MV-4-11 (cell line): ENCODE measurements around the gene FBXO21.

Experiments used
- DNase-seq: peaks from one replicate; lab custom pipeline; 2025; lab: John Stamatoyannopoulos, UW

Gene FBXO21

DNA sequence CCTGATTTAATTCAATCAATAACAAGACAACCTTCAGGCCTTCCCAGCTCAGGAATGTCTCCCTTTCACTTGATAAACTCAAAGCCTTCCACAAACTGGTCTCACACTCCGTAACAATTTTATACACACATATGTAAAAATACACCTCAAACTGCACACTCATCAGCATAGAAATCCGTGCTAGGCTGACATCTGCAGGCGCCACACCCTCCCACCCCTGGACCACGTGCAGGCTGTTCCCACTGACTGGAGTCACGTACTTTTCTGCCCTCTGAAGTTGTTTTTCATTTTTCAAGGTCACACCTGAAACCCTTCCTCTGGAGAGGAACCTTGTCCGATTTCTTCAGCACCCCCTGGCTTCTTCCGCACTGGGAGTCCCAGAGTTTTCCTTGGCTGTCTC, 27.6 kb downstream of the FBXO21 start:
- DNase-seq = no peak

DNA sequence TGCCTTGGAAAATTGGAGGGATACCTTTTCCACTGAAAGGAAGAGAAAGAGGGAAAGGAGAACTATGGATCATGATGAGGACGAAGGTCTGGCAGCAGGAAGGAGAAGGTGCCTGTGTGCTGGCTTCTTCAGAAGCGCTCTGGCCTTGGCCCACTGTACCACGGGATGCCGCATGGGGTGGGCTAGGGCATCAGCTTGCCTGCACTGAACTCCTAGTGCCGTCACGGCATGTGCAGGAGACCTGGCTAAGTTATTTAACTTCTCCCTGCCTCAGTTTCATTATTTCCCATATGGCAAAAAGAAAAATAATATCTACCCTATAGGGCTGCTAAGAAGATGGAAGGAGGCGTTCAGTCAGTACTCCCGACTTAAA, 28.1 kb downstream of the FBXO21 start:
- no peak for DNase-seq

DNA sequence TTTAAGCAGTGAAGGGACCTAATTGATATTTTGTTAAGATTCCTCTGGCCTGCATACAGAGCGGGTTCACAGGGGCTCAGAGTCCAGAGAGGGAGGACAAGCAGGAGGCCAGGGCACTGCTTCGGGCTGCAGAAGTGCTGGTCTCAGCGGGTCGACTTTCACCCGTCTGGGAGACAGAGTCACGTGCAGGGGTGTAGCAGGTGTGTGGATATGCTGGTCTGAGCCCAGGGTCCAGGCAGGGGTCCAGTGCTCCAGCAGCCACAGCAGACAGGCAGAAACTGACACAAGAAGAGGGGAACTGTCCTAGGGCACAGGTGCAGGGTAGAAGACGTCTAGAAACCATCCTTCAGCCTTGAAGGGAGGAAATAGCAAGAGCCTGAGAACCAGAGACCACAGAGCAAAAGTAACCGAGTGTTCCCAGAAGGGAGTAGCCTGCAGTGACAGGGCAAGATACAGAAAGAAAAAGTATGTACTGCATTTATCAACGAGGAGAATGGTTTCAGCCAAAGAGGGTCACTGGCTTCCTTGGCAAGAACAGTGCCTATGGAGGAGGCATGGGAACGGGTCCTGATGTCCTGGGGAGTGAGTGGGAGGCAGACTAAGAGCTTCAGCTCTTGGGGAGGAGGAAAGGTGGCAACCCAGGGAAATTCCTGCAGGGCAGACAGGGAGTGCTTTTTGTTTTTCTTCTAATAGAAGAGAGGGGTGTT, 28.7 kb downstream of the FBXO21 start:
- no peak for DNase-seq

DNA sequence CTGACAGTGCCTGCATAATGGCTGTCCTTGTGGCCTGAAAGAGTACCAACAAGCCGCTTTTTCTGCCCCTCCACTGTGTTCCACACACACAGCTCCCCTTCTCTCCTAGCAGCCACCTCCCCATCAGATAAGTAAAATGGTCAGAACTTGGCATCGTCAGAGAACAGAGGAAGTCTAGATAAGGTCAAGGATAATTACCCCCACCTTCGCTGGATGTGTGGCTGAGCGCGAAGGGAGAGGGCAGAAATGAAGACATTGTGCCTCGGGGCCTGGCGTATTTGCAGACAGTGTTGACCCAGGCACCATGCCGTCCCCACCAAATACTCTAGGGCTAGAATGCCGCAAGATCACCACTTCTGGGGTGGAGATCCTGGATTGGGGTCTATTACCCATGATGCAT, 30.6 kb downstream of the FBXO21 start:
- DNase-seq = no peak

DNA sequence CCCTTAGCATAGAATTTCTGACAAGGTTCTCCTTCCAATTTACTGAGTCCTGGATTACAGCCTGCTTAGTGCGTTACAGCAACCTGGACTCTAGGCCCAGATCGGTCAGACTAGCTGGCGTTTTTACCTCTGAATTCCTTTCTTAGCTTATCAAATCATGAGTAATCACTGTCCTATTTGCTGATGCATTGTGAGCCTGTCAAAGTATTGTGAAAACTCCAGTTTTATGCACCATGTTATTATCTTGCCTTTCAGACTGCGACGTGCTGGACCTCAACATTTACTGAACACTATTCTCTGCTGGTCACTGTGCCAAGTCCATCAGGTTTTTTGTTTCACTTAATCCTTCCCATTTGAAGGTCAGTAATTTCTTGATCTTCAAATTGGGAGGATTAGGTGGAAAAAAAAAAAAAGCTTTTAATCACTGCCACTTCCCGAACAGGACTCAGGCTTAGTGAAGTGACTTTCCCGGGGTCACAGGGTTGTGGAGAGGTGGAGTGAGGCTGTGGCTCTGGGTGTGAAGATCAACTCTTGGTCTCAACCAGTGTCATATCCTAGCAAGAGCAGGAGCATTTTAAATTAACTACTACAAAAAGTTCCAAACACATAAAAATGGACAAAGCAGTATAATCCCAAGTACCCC, 31.2 kb downstream of the FBXO21 start:
- no peak for DNase-seq

DNA sequence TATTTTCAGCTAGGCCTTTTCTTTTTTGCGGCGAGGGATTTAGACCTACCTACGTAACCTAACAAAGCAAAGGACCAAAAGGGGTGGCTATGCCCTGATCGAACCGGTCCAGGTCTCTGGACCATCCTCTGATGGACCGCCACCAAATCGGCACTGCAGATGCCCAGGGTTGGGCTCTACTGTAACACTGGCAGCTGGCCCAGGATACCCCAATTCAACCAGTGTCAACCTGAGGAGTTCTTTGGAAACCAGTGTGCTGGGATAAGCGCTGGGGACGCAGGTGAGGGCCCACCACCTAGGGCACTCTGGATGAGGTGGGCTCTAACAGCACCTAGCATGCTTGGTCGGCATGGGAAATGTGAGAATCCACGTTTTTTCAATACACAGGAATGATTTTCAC, 32.2 kb downstream of the FBXO21 start:
- no peak for DNase-seq

DNA sequence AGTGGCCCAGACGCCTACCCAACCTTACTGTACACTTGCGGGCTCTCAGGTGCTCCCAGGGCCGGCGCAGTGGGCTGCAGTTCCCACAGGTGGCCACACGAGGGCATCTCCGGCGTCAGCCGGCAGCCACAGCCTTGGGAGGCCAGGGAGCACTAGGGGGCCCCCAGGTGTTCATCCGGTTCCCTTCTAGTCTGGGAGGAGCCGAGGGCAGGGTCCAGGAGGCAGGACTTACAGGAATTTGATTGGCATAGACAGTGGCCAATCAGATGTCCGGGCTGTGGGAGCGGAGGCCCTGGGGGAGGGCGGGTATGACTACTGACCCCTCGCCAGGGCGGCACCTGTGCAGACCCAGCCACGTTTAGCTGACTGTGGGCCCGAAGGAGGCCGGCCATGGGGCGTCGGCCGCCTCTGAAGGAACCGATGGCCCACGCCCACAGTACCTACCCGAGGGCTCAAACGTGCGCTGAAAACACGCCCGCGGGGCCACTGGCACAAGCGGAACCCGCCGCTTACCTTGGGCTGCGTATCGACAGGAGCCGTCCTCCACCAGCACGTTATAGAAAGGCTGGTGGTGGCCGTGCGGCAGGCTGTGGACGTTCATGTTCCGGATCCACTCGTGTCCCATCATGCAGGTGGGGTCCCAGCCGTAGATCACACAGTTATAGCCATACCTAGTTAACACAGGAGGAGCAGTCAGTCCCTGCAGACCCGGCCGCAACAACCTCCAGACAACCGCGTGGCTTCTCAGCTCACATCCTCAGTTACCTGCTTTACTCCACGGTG, 34.8 kb downstream of the FBXO21 start:
- DNase-seq = no peak

DNA sequence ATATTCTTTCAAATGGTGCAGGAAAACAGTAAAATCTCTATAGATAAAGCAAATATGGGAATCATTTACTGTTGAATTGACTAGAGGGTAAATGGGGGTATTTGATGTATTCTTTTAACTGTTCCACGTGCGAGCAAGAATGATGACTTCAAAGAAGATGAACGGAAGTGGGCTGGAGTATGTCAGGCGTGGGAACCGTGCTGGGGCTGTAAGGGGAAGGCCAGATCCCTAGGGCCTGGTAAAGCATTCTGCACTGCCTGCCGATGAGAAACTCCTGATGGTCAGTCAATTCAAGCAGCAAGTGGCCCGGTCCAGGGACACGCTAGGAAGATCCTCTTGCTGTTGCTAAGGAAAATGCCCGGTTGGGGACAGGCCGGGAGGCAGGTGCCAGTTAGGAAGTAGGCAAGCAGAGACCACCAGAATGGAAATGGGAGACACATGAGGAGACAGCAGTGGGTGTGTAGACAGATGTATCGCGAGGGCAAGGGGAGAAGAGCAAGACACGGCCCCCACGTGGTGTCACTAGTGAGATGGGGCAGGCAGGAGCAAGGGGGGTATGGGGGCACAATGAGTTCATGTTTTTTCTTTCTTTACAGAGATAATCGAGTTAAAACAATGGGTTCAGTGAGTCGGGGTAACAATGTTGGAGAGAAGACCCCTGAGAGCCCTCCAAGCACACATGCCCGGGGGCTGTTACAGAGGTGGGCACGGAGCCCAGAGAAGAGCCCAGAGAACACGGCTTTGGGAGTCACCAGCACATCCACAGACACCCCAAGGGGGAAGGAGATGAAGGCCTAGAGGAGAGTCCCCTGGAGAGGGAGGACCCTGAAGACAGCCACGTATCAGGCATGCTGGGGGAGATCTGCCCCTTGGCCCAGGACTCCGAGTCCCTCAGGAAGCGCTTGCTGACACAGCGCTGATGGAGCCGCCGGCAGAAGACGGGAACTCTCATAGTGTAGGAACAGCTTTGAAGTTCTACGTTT, 37.2 kb downstream of the FBXO21 start:
- no peak for DNase-seq

DNA sequence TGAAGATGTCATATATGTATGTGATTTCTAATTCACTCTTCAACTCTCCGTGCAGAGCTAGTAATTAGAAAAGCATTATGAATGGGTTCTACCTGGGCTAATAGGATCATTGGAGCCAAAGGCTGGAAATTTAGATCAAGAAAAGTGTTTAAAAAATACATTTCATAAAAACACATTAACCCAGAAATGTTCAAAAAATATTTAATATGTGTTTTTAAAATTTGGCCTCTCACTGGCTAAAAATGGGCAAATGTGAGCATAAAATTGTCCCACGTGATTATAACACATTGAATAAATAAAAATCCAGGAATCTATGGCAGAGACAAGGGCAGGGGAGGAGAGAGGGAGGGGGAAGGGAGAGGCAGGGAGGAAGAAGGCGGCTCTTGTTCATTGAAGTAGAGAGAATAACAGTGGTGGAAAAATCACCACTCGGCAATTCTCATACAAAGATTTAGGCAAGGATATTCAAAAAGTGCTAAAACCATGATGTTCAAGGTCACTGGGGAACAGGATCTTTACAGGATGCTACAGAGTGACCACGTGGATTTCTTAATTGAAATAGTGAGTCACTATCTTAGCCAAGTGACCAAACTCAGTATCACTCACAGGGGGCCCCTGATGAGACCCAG, 38.8 kb downstream of the FBXO21 start:
- DNase-seq = no peak

DNA sequence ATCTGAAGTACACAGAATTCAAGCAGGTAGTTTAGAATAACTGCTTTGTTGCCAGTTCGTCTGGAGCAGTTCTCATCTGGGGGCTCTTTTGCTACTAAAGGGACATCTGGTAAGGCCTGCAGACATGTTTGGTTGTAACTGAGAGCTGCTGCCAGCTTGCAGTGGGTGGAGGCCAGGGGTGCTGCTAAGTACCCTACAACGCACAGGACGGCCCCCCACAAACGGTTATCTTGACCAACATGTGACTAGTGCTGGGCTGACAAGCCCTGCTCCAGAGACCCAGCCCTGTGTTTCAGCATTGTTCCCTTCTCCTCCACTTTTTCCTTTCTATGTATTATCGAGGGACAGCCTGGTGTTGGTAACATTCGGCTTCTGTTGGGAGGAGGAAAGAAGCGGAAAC, 40.8 kb downstream of the FBXO21 start:
- no peak for DNase-seq

DNA sequence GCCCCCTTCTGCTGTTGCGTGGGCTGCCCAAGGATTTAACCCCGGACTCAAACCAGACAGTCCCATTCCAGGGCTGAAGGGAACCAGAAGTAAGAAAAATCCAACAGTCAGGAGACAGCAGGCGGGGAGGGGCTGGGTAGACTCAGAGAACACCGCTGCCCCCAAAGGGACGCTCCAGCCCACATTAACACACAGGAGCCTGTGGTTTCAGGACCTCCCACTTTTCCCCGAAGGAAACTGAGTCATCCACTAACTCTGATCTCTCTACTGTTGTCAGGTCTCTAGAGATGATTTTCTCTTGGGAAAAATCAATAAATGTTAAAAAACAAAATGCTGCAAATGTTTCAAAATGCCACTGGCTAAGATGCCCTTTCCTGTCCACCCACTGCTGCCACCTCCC, 41.6 kb downstream of the FBXO21 start:
- no peak for DNase-seq

DNA sequence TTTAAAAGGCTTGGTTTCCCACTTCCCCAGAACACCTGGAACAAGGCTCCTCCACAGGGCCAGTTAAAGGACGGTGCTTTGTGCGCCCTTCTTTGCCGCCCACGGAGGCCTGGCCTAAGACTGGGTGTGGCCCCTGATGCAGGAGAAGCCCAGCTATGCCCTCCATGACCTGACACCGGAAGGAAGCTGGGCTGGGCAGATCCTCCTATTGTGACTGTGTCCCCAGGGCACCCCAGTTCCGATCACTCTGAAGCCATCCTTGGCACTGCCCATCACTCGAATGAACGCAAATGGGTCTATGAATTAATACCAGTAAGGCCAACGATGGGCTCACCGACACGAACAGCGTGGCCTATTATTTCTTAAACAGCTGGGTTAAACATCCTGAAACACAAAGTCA, 42.6 kb downstream of the FBXO21 start:
- DNase-seq = no peak

DNA sequence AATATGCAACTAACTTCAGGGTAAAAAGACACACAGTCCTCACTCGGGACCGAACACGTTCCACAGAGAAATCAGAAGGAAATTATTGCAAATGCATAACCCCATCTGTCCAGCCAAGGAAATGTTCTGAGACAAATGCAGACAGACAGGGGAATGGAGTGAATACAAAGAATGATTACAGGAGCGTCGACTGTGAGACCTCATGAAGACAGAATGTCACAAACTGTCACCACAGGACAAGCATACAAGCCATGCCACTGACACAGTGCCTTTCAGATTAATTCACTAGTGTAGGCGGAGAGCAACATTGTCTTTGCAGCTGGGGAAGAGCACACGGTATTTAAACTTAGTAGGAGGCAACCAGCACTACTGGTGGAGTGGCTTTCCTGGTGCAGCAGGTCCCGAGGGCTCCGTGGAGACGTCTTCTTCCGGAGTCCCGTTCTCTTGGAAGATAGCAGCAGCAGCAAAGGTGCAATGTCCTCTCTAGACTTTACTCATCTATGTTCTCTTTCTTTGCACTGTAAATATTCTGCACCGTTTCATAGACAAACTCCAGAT, 44.6 kb downstream of the FBXO21 start:
- DNase-seq = no peak

DNA sequence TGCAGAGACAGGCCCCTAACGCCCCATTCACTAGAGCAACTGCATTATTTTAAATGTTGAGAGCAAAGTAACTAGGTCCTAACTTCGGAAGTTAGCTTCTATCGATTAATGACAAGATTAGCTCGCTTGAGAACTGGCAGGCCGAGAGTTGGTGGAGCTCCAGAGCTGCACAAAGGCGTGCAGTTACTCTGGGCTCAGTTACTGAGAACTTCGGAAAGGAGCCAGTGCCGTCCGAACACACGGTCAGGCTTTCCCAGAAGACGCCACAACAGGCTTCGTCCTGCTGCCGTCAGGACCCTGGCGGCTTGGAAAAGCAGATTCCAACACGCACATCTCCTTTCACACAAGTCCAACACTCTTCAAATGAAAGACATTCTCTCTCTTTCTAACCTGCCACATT, 45.7 kb downstream of the FBXO21 start:
- DNase-seq = no peak

DNA sequence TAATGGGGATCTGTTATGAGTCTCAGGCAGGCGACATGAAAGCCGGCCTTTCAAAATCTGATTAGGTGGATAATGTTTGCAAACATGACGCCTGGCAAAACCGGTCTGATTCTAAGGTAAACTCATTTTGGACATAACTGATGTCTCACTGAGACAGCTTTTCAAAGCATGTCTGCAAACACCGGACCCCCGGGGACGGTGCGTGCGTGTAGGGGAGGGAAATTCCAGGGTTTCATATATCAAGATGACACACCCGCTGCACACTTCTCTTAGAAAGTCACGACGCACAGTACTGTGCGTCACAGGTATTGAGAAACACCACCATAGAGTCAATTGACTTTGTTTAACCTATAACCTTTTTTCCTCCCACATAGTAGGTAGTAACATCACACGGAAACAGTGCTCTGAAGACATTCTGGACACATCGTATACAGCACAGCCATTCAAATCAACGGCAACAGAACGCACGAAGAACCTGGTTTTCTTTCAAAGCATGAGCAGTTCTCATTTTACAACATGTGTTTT, 47.2 kb downstream of the FBXO21 start:
- no peak for DNase-seq

DNA sequence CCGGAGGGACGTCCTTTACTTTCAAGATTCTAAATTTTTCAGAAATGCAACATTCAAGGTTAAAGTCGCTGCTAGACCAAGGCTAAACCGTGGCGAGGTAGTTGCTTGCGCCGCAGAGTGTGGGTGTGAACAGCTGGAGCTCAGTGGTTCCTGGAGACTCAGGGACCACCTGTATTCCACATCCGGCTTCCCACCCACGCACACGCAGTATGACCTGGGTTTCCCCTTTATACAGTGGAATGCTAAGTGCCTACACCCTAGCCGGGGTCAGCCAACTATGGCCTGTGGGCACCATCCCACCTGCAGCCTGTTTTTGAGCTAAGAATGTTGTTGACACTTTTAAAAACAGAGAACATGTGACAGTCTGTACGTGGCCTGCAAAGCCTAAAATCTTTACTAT, 48.2 kb downstream of the FBXO21 start:
- no peak for DNase-seq

DNA sequence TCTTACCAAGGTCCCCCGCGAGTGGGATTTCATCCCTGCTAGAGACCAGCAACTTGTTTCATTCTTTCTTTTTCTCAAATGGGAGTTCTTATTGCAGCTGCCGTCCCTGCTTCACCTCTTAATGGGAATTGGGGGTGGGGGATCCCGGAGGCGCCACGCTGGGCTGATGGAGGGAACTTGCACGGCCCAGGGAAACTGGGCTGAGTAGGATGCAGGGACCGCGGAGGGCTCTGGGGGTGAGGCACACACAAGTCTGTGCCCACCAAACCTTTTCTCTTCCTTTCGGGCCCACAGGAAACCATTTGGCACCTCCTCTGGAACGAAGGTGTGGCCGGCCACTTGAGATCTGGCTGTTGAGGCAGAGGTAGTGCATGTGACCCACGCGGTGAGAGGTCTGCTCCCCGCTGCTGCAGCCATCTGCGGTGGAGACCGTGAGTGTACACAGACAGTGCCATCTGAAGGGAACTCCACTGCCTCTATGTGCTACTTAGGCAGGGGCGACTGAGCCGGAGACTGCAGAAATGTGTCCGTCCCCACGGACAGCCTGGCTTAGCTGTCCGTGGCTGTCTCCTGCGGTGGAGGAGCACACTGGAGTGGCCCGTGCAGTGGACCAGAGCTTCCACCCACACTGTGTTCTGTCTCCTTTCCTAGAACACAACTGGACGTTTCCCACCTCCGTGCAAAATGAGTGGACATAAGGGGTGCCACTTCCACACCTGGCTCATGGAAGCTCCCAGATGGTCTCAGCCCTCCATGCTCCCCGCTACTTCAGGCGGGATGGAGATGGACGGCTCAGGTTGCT, 49.0 kb downstream of the FBXO21 start:
- no peak for DNase-seq

DNA sequence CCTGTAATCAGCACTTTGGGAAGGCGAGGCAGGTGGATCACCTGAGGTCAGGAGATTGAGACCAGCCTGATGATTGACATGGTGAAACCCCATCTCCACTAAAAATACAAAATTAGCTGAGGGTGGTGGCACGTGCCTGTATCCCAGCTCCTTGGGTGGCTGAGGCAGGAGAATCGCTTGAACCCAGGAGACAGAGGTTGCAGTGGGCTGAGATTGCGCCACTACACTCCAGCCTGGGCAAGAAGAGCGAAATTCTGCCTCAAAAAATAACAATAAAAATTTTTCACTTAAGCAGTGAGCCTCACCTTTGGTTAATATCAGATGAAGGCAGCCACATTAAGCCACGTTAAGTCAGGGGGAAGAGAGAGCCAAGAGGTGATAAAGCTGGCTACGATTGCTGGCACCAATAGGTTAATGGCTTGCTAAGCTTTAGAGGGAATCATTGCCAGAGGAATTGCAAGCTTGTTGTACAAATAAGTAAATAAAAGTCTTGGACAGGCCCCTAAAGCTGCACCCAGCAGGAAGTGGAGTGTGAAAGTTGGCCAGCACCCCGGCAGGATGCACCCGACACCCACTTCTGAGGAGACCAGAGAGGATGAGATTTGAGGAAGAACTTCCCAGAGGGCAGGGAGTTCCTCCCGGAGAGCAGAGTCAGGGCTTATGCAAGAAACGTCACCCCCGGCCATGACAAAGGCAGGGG, 49.7 kb downstream of the FBXO21 start:
- DNase-seq = no peak

DNA sequence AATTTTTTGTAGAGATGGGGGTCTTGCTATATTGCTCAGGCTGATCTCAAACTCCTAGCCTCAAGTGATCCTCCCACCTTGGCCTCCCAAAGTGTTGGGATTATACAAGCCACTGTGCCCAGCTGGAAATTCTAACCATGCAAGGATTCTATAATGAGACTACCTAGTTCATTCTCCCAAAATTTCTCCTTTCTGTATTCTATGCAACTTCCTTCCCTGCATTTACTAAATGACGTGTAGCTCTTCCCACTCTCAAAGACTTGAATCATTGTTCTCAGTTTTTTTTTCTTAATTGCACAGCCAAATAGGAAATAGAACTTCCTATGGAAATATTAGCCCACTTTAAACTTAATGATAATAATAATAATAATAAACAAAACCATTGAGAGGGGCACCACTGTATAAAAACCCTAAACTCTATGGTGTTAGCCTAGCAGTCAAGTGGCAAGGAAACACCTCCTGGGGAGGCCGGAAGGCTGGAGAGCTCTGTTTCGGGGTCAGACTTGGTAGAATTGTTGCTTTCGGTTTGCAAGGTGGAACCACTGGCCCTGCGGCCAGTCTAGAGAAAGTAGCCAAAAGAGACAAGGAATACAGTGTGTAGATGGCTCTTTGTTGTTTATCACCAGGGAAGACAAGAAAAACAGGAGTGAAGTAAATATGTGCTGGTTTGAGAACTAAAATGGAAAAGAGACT, 51.1 kb downstream of the FBXO21 start:
- no peak for DNase-seq
